Adrenal gland (tissue), 12 donors: ENCODE data around the gene ANO2. TPM values are rescaled to one million over a fixed set of nuclear protein-coding genes. Genes with fewer than 3 reads are reported as not detected.

Experiments used
- DNase-seq, 7 donors: peaks; one replicate each; pipeline ENCODE4 v3.0.0-alpha.2; 2019 to 2020
- H3K27ac ChIP-seq, 5 donors: fragments of 200-600 bp; sonication (generic) in 4 of 5; 1 replicate in 3 of 5; 2 replicates in 2 of 5; pipeline versions ENCODE4 v1.5.1 to v1.8.0; 2016 to 2020; ENCODE audit warnings: mild to moderate bottlenecking in 1 of 5
- H3K27me3 ChIP-seq: fragments of 200-600 bp; 2 replicates; pipeline ENCODE4 v1.8.0; 2021
- H3K36me3 ChIP-seq, 2 donors: fragments of 200-600 bp; replicated peaks in 1 of 2; 1 replicate in 1 of 2; 2 replicates in 1 of 2; pipeline versions ENCODE4 v1.5.1 to v1.8.0; 2018 to 2022
- H3K4me1 ChIP-seq, 2 donors: fragments of 200-600 bp; replicated peaks in 1 of 2; 1 replicate in 1 of 2; 2 replicates in 1 of 2; pipeline versions ENCODE4 v1.5.1 to v1.8.0; 2018 to 2021
- H3K4me3 ChIP-seq, 4 donors: fragments of 200-600 bp; sonication (generic) in 3 of 4; one replicate each; pipeline ENCODE4 v1.5.1; 2016 to 2018
- H3K9me3 ChIP-seq, 3 donors: fragments of 200-600 bp; sonication (generic) in 1 of 3; replicated peaks in 1 of 3; 1 replicate in 2 of 3; 2 replicates in 1 of 3; pipeline versions ENCODE4 v1.5.1 to v1.8.0; 2016 to 2021
- CTCF ChIP-seq, 6 experiments: fragments of 450-650 bp in 4 of 6; fragments of 200-600 bp in 2 of 6; sonication (generic) in 1 of 6; IDR thresholded peaks; 1 replicate in 5 of 6; 2 replicates in 1 of 6; pipeline versions ENCODE4 v1.5.1 to v1.8.0; 2016 to 2021; ENCODE audit warnings: antibody characterized with exemption in 6 of 6, mild to moderate bottlenecking in 2 of 6, moderate library complexity in 1 of 6
- POLR2A ChIP-seq, 2 donors: fragments of 450-650 bp; IDR thresholded peaks; one replicate each; pipeline ENCODE4 v1.6.1; 2017; ENCODE audit warnings: antibody characterized with exemption in 2 of 2, mild to moderate bottlenecking in 2 of 2, moderate library complexity in 1 of 2
- WGBS, 4 donors: extraction: QIAGEN DNeasy Blood & Tissue Kit in 2 of 4; methylation state at CpG; one replicate each; pipeline versions ENCODE4 v1.1.5 to v1.1.7; 2013 to 2017; 5-methylcytosine and 5-hydroxymethylcytosine counted together
- intact Hi-C, 2 donors: fragments of 100-400 bp; cut with DNase I; formaldehyde crosslinking; loops; one replicate each; pipeline versions ENCODE4 v1.14.1 to v1.15.0; 2022 to 2023
- polyA plus RNA-seq, 3 donors: library from polyadenylated mRNA; stranded (reverse); fragments of 200-250 nt in 2 of 3; fragments of 350-450 nt in 1 of 3; fragmentation: Illumina TruSeq in 1 of 3; extraction: RNeasy Lipid Tissue Mini Kit (QIAGEN cat#74804) in 1 of 3; gene quantifications; one replicate each; pipeline ENCODE4 v1.2.3, GENCODE V29; 2013 to 2014
- total RNA-seq, 9 donors: library from RNA; depleted of rRNA in 4 of 9; stranded (reverse); fragments of >200 nt in 4 of 9; fragments of 120-200 nt in 1 of 9; fragmentation: NEBNext Ultra II Directional in 1 of 9; extraction: Animal tissue kit (Norgen Biotek cat#: 25700) in 1 of 9; gene quantifications; one replicate each; pipeline versions ENCODE4 v1.1.0 to v1.2.4, GENCODE V29; 2013 to 2023
- donor health status: healthy with polysubstance abuse.
- donor health status: Bipolar disorder and iron deficiency.
- donor health status: DM: yes; HTN: yes; CAD: no.
- donor health status: DM: no; HTN: no; CAD: no.
- donor health status: DM: no; HTN: no; CAD: no.
- donor health status: DM: yes; HTN: yes; CAD: no.

Gene ANO2
- total and polyA plus RNA-seq, 12 donors = 0.17 to 1.8 (median 0.88) TPM; not detected in 1

- intact Hi-C loops = no loop called here
- 61 to 67% (median 62%) methylated on average over 9 of the region's 9 CpGs for WGBS, 4 donors
- no peaks in the 10 kb centered on the region for H3K4me1 ChIP-seq
- H3K36me3 ChIP-seq = no peaks in the 10 kb centered on the region
- no peaks in the 10 kb centered on the region for H3K9me3 ChIP-seq
- no peaks in the 10 kb centered on the region for H3K27me3 ChIP-seq
- no peak overlapping the region for H3K27ac ChIP-seq
- TF ChIP-seq POLR2A (IDR thresholded peaks at IDR 0.05) = no peak
- TF ChIP-seq CTCF (IDR thresholded peaks at IDR 0.05) = no peak
- DNase-seq = no peak
- H3K4me3 ChIP-seq = no peak overlapping the region
These were observed 360.5 kb downstream of the ANO2 start for GRCh38 chr12:5584412-5585175.

- no peaks in the 10 kb centered on the region for H3K4me1 ChIP-seq
- TF ChIP-seq CTCF (IDR thresholded peaks at IDR 0.05) (no peak), POLR2A (IDR thresholded peaks at IDR 0.05) (no peak)
- H3K27me3 ChIP-seq = no peaks in the 10 kb centered on the region
- no peak for DNase-seq
- H3K36me3 ChIP-seq = no peaks in the 10 kb centered on the region
- H3K27ac ChIP-seq = no peak overlapping the region
- WGBS, 4 donors = 74 to 79% (median 77%) methylated on average over 4 of the region's 4 CpGs
- intact Hi-C loops = no loop called here
- H3K9me3 ChIP-seq = no peaks in the 10 kb centered on the region
- no peak overlapping the region for H3K4me3 ChIP-seq
These were observed 362.5 kb downstream of the ANO2 start for GRCh38 chr12:5582541-5582940.

GRCh38 chr12:5582018-5582417, 363.0 kb downstream of the ANO2 start:
- no peak overlapping the region for H3K27ac ChIP-seq
- intact Hi-C loops = no loop called here
- H3K4me3 ChIP-seq = no peak overlapping the region

GRCh38 chr12:5581616-5582015, 363.4 kb downstream of the ANO2 start:
- intact Hi-C loops = no loop called here
- Histone ChIP-seq H3K27ac (no peak overlapping the region), H3K4me1 (no peaks in the 10 kb centered on the region), H3K36me3 (no peaks in the 10 kb centered on the region), H3K9me3 (no peaks in the 10 kb centered on the region), H3K27me3 (no peaks in the 10 kb centered on the region), H3K4me3 (no peak overlapping the region)
- no peak for TF ChIP-seq CTCF (IDR thresholded peaks at IDR 0.05)
- DNase-seq = no peak
- 64 to 77% (median 69%) methylated on average over 4 of the region's 4 CpGs for WGBS, 4 donors

More at GRCh38 chr12:5582018-5582417, 363.0 kb downstream of the ANO2 start:
- no peak for DNase-seq
- Histone ChIP-seq H3K9me3 (no peaks in the 10 kb centered on the region), H3K36me3 (no peaks in the 10 kb centered on the region), H3K27me3 (no peaks in the 10 kb centered on the region), H3K4me1 (no peaks in the 10 kb centered on the region)
- no peak for TF ChIP-seq CTCF (IDR thresholded peaks at IDR 0.05)
- no peak for TF ChIP-seq POLR2A (IDR thresholded peaks at IDR 0.05)
- WGBS, 4 donors = 49 to 82% (median 65%) methylated on average over 5 of the region's 5 CpGs
